GM21786 (cell line): ENCODE measurements around the gene PLCL2.
A peak's percentile ranks its signal among the peaks of the same experiment; 100 is the strongest.

Experiments used
- ATAC-seq: cut with Tn5 transposase; IDR thresholded peaks from one replicate; pipeline ENCODE4 v1.9.1; 2021; ENCODE audit not compliant: unreplicated experiment

PLCL2 gene

DNA sequence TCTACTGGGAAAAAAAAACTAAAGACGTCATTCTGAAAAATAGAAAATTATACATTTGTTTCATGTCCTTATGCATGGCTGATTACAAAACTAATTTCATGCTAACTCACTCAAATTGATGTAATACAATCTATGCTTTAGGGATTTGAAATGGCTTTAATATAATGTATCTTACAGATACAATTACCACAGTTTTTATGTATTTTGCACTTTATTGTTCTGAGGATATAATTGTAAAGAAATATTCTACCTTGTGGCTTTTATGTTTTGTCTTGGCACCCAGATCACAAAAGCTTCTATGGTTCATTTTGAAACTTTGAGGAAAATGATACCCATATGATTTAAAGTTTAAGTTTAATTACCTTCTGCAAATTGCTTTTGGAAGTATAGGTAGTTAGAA lies 122.5 kb downstream of the PLCL2 start:
- ATAC-seq: no peak

DNA sequence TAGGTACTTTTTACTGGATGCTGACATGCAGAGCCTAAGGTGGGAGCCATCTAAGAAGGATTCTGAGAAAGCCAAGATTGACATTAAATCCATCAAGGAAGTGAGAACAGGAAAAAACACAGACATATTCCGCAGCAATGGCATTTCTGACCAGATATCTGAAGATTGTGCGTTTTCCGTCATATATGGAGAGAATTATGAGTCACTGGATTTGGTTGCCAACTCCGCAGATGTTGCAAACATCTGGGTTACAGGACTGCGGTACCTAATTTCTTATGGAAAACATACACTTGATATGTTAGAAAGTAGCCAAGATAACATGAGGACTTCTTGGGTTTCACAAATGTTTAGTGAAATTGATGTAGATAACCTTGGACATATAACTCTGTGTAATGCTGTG lies 125.1 kb downstream of the PLCL2 start:
- no peak for ATAC-seq

- ATAC-seq: no peak
Measured at GRCh38 chr3:17011728-17012338, 127.1 kb downstream of the PLCL2 start.

- no peak for ATAC-seq
Measured at GRCh38 chr3:17013050-17013449, 128.3 kb downstream of the PLCL2 start.

GRCh38 chr3:17013571-17013970 lies 128.8 kb downstream of the PLCL2 start:
- ATAC-seq: no peak

- no peak for ATAC-seq
Measured at GRCh38 chr3:17014284-17014683, 129.5 kb downstream of the PLCL2 start.

DNA sequence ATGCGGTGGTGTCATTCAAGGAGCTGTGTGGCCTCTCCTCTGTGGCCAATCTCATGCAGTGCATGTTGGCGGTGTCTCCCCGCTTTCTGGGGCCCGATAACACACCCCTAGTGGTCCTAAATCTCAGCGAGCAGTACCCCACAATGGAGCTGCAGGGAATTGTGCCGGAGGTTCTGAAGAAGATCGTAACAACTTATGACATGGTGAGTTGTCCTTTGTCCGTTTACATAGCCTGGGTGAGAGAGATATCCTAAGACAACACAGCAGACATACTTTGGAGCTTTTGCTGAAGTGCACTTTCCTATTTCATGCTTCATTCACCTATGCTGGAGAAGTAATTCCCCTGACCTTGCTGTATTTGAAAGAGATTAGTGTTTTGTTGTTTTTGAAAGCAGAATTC lies 130.0 kb downstream of the PLCL2 start:
- no peak for ATAC-seq

GRCh38 chr3:17021614-17022013 lies 136.9 kb downstream of the PLCL2 start:
- no peak for ATAC-seq

DNA sequence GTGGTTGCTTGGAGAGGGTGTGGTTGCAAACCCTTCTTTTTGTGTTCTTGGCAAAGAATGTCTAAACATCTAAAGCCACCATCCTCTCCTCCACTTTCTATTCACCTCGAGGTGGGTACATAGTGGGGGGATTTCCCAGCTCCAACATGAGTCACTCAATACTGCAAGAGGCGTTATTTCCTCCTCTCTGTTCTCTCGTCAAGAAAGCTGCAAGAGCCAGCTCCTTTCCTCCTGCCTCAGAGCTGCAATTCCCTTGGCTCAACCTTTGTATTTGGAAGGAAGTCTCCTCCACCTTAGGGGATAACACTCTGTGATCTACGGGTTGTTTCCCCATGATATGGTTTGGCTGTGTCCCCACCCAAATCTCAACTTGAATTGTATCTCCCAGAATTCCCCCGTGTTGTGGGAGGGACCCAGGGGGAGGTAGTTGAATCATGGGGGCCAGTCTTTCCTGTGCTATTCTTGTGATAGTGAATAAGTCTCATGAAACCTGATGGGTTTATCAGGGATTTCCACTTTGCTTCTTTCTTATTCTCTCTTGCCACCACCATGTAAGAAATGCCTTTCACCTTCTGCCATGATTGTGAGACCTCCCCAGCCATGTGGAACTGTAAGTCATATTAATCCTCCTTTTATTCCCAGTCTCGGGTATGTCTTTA lies 138.4 kb downstream of the PLCL2 start:
- peak; percentile 98 for ATAC-seq

DNA sequence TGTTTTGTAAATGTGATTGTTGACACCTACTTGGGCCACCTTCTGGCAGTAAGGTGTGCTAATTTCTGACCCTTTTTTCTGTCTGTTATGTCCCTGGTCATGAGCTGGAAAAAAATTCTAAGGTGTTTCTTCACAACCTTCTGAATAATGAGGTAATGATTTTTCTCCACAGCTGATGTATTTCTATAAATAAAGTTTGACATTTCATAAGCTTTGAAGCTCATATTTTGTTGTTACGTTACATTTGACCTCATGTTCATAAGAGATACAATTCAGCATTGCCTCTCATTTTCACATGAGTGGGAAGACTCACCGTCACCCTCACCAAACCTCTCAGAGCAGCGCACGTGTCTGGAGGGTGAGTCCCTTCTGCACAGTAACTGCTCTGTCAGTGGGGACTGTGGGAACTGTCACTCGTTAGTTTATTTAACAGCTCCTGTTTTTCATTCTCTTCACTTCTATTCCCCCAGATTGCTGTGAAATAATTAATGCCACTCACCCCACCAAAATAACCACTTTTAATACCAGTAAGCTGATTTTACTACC lies 140.9 kb downstream of the PLCL2 start:
- no peak for ATAC-seq

DNA sequence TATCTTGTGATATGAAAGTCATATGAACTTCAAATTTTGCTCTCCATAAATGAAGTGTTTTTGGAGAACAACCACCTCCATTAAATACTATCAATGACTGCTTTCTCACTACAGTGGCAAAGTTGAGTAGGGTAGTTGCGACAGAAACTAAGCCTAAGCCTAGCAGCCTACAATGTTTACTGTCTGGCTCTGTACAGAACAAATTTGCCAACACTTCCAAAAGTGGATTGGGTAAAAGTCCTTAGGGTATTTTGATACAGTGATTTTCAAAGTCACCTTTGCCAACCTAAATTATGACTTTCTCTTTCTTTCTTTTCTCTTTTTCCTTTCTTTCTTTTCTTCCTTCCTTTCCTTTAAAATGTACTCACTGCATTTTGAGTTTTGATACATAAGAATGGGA lies 142.6 kb downstream of the PLCL2 start:
- ATAC-seq: no peak

DNA sequence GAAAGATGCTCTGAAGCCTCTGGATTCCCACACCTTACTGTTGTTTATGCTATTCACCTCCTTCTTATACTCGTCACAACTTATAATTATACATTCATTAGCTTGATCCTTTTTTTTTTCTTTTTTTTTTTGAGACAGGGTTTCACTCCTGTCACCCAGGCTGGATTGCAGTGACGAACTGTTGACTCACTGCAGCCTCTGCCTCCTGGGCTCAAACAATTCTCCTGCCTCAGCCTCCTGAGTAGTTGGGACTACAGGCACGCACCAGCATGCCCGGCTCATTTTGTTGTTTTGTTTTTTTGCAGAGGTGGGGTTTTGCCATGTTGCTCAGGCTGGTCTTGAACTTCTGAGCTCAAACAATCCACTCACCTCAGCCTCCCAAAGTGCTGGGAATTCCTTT lies 143.6 kb downstream of the PLCL2 start:
- no peak for ATAC-seq

GRCh38 chr3:17030438-17030837 lies 145.7 kb downstream of the PLCL2 start:
- no peak for ATAC-seq

DNA sequence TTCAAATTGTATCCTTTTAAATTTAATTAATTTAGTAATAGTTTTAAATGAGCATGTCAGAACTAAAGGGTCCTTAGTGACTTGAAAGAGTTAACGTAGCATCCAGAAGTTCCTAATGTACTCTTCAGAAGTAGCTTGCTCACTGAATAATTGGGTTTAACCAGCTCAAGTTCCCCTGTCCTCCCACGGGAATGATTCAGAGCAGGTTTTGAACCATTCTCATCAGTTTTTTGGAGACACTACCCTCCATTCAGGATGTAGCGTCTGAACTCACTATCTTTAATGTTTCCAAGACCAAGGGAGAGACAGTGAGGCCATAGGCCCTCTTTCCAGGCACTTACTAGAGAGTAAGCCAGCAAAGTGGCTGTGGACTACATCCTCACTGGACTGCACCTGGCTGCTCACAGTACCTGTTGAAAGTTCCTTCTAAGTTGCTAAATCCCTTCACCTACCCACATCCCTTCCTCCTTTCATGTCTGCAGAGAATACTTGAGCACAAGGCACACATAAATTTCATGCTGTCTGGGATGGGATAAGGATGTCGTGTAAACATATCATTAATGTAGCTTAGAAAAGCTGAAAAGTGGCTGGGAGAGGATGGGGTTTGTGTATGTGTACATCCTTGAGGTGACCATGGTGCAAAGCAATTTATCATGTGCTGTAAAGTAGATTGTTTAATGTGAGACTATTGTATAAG lies 146.3 kb downstream of the PLCL2 start:
- ATAC-seq: no peak

- ATAC-seq: peak; percentile 52
Measured at GRCh38 chr3:17032407-17033034, 147.8 kb downstream of the PLCL2 start.

GRCh38 chr3:17033516-17034168 lies 148.9 kb downstream of the PLCL2 start:
- no peak for ATAC-seq

- ATAC-seq: no peak
Measured at GRCh38 chr3:17035033-17035432, 150.3 kb downstream of the PLCL2 start.

DNA sequence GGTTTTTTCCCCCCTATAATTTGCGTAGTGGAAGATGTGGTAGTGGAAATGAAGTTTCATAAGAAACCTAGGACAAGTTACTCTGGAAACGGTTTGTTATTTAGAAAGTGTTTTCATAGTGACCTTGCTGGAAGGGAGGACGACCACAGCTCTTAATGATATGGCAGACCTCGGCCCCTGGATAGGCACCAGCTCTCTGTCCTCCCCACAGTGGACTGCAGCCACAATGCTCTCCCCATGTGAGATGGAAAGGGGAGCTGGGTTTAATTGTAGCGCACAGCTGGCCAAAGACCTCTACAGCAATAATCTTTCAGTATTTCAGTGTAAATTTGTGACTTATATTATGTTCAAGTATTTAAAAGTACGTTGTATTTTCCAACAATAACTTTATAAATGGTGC lies 151.2 kb downstream of the PLCL2 start:
- no peak for ATAC-seq

DNA sequence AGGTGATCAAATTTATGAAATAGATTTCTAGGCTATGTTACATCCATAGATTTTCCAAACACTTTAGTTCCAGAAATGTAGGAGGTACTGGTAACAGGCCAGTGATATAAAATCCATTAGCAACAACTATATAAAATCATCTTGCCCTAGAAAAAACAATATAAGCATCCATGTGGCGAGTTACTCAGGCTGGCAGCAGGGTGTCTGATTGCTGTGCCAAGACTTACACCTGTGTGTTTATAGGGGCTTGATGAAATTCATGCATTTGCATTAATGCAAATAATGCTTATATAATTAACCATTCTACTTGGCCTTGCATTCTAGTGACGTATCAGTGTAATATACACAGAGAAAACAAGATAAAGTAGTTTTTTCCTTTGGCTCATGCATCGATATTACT lies 153.4 kb downstream of the PLCL2 start:
- no peak for ATAC-seq

DNA sequence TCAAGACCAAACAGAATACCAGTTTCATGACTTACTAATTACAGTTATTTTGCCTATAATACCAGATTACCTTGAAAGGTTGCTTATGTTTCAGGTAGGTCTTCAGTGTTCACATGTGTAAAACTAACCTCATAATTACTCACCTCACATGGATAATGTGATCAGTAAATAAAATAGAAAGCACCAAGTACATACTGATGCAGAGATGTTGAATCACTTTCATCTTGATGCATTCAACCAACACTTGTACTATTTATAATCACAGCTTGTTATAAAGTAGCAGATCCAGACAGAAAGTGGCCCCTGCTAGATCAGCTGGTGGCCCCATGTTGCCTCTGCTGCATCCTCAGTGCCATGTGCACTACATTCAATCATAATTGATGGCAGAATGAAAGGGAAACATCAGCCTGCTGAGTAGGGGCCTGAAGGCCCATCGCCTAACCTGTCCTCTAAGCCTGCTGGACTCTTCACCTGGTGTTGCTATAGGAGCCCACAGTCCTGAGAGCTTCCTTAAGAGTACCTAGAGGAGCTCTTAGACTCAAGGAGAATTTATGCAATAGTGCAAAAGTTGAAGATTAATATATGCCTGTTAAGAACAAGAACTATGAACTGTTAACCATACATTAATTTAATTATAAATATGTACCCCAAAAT lies 154.3 kb downstream of the PLCL2 start:
- ATAC-seq: no peak

- ATAC-seq: no peak
Measured at GRCh38 chr3:17039594-17039993, 154.8 kb downstream of the PLCL2 start.
